Prostate gland (tissue), 2 donors: ENCODE results near the gene PITX3.

Experiments
- POLR2A ChIP-seq: fragments of 450-650 bp; IDR thresholded peaks from one replicate; pipeline ENCODE4 v1.6.1; 2016; ENCODE audit warnings: antibody characterized with exemption, mild to moderate bottlenecking
- POLR2AphosphoS5 ChIP-seq: sonication (generic); formaldehyde crosslinking; IDR thresholded peaks from one replicate; pipeline ENCODE4 v1.6.1; 2017; ENCODE audit warnings: antibody characterized with exemption
- TF ChIP-seq, protein P1 (sequence below), 4 experiments: fragments of 200-600 bp in 2 of 4; fragments of 450-650 bp in 2 of 4; sonication (generic) in 2 of 4; IDR thresholded peaks; 1 replicate in 3 of 4; 2 replicates in 1 of 4; pipeline ENCODE4 v1.5.1; 2016 to 2019; ENCODE audit warnings: antibody characterized with exemption in 4 of 4, mild to moderate bottlenecking in 2 of 4, moderate library complexity in 2 of 4

DNA sequence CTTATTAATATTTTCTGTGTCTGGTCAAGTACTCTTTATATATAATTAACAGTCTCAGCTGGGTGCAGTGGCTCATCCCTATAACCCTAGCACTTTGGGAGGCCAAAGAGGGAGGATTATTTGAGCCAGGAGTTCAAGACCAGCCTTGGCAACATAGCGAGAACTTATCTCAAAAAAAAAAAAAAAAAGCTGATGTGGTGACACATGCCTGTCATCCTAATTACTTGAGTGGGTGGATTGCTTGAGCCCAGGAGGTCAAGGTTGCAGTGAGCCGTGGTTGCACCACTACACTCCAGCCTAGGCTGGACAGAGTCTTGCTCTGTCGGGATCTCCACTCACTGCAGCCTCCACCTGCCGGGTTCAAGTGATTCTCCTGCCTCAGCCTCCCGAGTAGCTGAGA is 21.9 kb downstream of the PITX3 start:
- no peak for TF ChIP-seq POLR2AphosphoS5
- TF ChIP-seq, protein P1, sequence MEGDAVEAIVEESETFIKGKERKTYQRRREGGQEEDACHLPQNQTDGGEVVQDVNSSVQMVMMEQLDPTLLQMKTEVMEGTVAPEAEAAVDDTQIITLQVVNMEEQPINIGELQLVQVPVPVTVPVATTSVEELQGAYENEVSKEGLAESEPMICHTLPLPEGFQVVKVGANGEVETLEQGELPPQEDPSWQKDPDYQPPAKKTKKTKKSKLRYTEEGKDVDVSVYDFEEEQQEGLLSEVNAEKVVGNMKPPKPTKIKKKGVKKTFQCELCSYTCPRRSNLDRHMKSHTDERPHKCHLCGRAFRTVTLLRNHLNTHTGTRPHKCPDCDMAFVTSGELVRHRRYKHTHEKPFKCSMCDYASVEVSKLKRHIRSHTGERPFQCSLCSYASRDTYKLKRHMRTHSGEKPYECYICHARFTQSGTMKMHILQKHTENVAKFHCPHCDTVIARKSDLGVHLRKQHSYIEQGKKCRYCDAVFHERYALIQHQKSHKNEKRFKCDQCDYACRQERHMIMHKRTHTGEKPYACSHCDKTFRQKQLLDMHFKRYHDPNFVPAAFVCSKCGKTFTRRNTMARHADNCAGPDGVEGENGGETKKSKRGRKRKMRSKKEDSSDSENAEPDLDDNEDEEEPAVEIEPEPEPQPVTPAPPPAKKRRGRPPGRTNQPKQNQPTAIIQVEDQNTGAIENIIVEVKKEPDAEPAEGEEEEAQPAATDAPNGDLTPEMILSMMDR (IDR thresholded peaks at IDR 0.05) = no peak
- no peak for TF ChIP-seq POLR2A
